K562 (cell line): ENCODE data around the gene TRNAU1AP. TPM values are rescaled to one million over a fixed set of nuclear protein-coding genes. Genes with fewer than 3 reads are reported as not detected.

Experiments
- ATAC-seq: fragments of 200-7000 bp; cut with Tn5 transposase; 3 replicates; pipeline ENCODE4 v1.9.1; 2020; ENCODE audit warnings: moderate library complexity
- BruUV-seq: library from RNA; stranded (reverse); fragments of 400-500 nt; replicated peaks from 2 replicates; lab custom pipeline; 2021; lab: Mats Ljungman, UMichigan
- CTCF ChIA-PET: fragments of 300-600 bp; formaldehyde crosslinking; extraction: SDS; loops from one replicate; lab custom pipeline; 2021; ENCODE audit warnings: low intra/inter-chr PET ratio; lab: Yijun Ruan, JAX
- POLR2A ChIA-PET: fragments of 300-600, 350-650 bp; sonication (Branson Sonifier 250); formaldehyde crosslinking; extraction: SDS; loops from one replicate; lab custom pipeline; 2021; ENCODE audit warnings: antibody characterized with exemption, inconsistent platforms; lab: Yijun Ruan, JAX
- DNase-seq, 4 experiments: peaks; one replicate each; pipeline versions ENCODE4 v3.0.0 to v3.0.0-alpha.2; 2011 to 2018; ENCODE audit warnings: low spot score in 3 of 4, mixed read lengths in 3 of 4; ENCODE audit errors: extremely low read depth in 1 of 4
- FAIRE-seq: peaks from 2 replicates; lab custom pipeline; 2011; peaks lifted over from hg19 to GRCh38; lab: Jason Lieb, UNC
- H2AFZ ChIP-seq: 2 replicates; pipeline ENCODE4 v1.6.0; 2011; ENCODE audit warnings: low read depth, low read length, control low read depth, inconsistent platforms
- H3K27ac ChIP-seq: fragments of 200-600 bp; 3 replicates; pipeline ENCODE4 v1.8.0; 2011; ENCODE audit warnings: low read depth, mild to moderate bottlenecking, control low read depth, inconsistent platforms, low read length, moderate library complexity, mixed read lengths; ENCODE audit errors: extremely low read depth
- H3K27me3 ChIP-seq, 2 experiments: fragments of 300-600 bp in 1 of 2; 2 replicates in 1 of 2; 3 replicates in 1 of 2; pipeline versions ENCODE4 v1.6.0 to v1.8.0; 2011; ENCODE audit warnings: inconsistent platforms in 2 of 2, low read length in 2 of 2, mild to moderate bottlenecking in 1 of 2, mixed read lengths in 1 of 2, moderate library complexity in 1 of 2; ENCODE audit not compliant: control insufficient read depth in 2 of 2, insufficient read depth in 2 of 2
- H3K36me3 ChIP-seq: fragments of 300-600 bp; 3 replicates; pipeline ENCODE4 v1.8.0; 2011; ENCODE audit warnings: mild to moderate bottlenecking, low read length, inconsistent platforms; ENCODE audit not compliant: control insufficient read depth, insufficient read depth
- H3K4me1 ChIP-seq, 2 experiments: fragments of 200-600 bp in 1 of 2; replicated peaks in 1 of 2; 2 replicates in 1 of 2; 3 replicates in 1 of 2; pipeline versions ENCODE4 v1.5.1 to v1.8.0; 2011; ENCODE audit warnings: inconsistent platforms in 2 of 2, low read length in 2 of 2, mild to moderate bottlenecking in 1 of 2, mixed read lengths in 1 of 2, moderate library complexity in 1 of 2; ENCODE audit not compliant: control insufficient read depth in 2 of 2, insufficient read depth in 2 of 2
- H3K4me2 ChIP-seq: 2 replicates; pipeline ENCODE4 v1.6.1; 2011; ENCODE audit warnings: low read length, control low read depth, inconsistent platforms, mixed read lengths; ENCODE audit not compliant: insufficient read depth
- H3K4me3 ChIP-seq: fragments of 200-600 bp; sonication (generic), shearing (Covaris generic); 2 replicates; pipeline ENCODE4 v1.5.1; 2016; ENCODE audit warnings: control low read depth, inconsistent platforms
- H3K79me2 ChIP-seq: fragments of 200-600 bp; 3 replicates; pipeline ENCODE4 v1.8.0; 2011; ENCODE audit warnings: low read length, inconsistent platforms; ENCODE audit not compliant: control insufficient read depth, insufficient read depth
- H3K9ac ChIP-seq, 2 experiments: 2 replicates each; pipeline versions ENCODE4 v1.6.0 to v1.6.1; 2011; ENCODE audit warnings: low read depth in 2 of 2, low read length in 2 of 2, control low read depth in 1 of 2, inconsistent platforms in 1 of 2, mild to moderate bottlenecking in 1 of 2, mixed read lengths in 1 of 2; ENCODE audit not compliant: insufficient read depth in 1 of 2
- H3K9me1 ChIP-seq: one replicate; pipeline ENCODE4 v1.6.0; 2011; ENCODE audit warnings: inconsistent platforms, mild to moderate bottlenecking, low read length, moderate library complexity; ENCODE audit not compliant: control insufficient read depth, insufficient read depth
- H3K9me3 ChIP-seq: replicated peaks from 2 replicates; pipeline ENCODE4 v1.5.1; 2011; ENCODE audit warnings: low read depth, low read length, inconsistent platforms; ENCODE audit not compliant: control insufficient read depth, insufficient read depth
- H4K20me1 ChIP-seq: replicated peaks from 2 replicates; pipeline ENCODE4 v1.6.1; 2011; ENCODE audit warnings: low read length, inconsistent platforms, mixed read lengths; ENCODE audit not compliant: control insufficient read depth, insufficient read depth
- MBD1 ChIP-seq: fragments of 250-450 bp; sonication (Bioruptor Pico); IDR thresholded peaks from 2 replicates; pipeline ENCODE4 v1.8.0; 2022; ENCODE audit warnings: inconsistent platforms
- ZBTB12 ChIP-seq: fragments of 250-450 bp; sonication (Bioruptor Pico); IDR thresholded peaks from 2 replicates; pipeline ENCODE4 v1.4.0; 2020
- ZBTB2 ChIP-seq: fragments of 450-650 bp; IDR thresholded peaks from 2 replicates; pipeline ENCODE4 v1.6.1; 2016; ENCODE audit warnings: antibody characterized with exemption
- WGBS: fragments of 100-300 bp; shearing (Covaris generic); methylation state at CpG from one replicate; pipeline ENCODE4 v1.1.6; 2016; ENCODE audit warnings: low coverage, mixed read lengths; ENCODE audit not compliant: insufficient coverage; ENCODE audit errors: missing lambda C conversion rate; 5-methylcytosine and 5-hydroxymethylcytosine counted together
- in situ Hi-C: fragments of 300-500 bp; cut with MboI; formaldehyde crosslinking; loops from 4 replicates; pipeline ENCODE4 v1.15.0; 2018; ENCODE audit warnings: inconsistent platforms, mixed read lengths
- intact Hi-C: fragments of 100-400 bp; cut with micrococcal nuclease; formaldehyde crosslinking; loops from 2 replicates; pipeline ENCODE4 v1.14.2; 2022
- polyA plus RNA-seq, 8 experiments: library from polyadenylated mRNA; depleted of rRNA in 4 of 8; stranded (reverse) in 5 of 8; unstranded in 3 of 8; fragments of >200 nt; fragmentation: Nextera tagmentation in 2 of 8; fragmentation: Illumina TruSeq in 1 of 8; extraction: Ambion mirVana in 2 of 8; extraction: Trizol in 1 of 8; gene quantifications; 2 replicates each; pipeline versions ENCODE4 v1.2.1 to v1.2.3, GENCODE V29; 2011 to 2014; ENCODE audit warnings: inconsistent platforms in 1 of 8, missing spikeins in 1 of 8
- total RNA-seq, 7 experiments: library from RNA; depleted of rRNA in 6 of 7; stranded (reverse); fragments of >200 nt in 6 of 7; fragmentation: Illumina TruSeq in 2 of 7; extraction: Trizol in 2 of 7; gene quantifications; 2 replicates each; pipeline versions ENCODE4 v1.2.1 to v1.2.3, GENCODE V29; 2011 to 2021; ENCODE audit warnings: low replicate concordance in 1 of 7

The TRNAU1AP gene
- total and polyA plus RNA-seq, 9 of the 15 experiments (the other 6 are each of a cell fraction or from before 2014, with no cell fraction given), result 34.9 to 110 (median 46.3) TPM

- H3K36me3 ChIP-seq, result peaks cover 56% of the 10 kb centered on the region; the same call in 2 of the 3 replicates
- H2AFZ ChIP-seq, result no peak overlapping the region
- no peak overlapping the region for H3K27ac ChIP-seq
- FAIRE-seq (no peak), DNase-seq (no peak), ATAC-seq (no peak)
- H3K4me3 ChIP-seq, result no peak overlapping the region
- no peaks in the 10 kb centered on the region for H4K20me1 ChIP-seq
- POLR2A ChIA-PET, result interaction anchor here (0.6 to 7.3 kb wide), 11 partner anchors 9 to 343 kb away, joined by 3 to 81 read pairs (median 3); partner anchors contain the start of genes RCC1, RNU11 and TAF12
- 65% methylated on average over 5 of the region's 5 CpGs for WGBS
- no peak overlapping the region for H3K9ac ChIP-seq
- H3K9me3 ChIP-seq, result no peaks in the 10 kb centered on the region
- in situ Hi-C loops, result loop anchor here (5.0 kb wide), 2 partner anchors 87 to 197 kb away; no protein-coding TSS in a partner anchor
- H3K9me1 ChIP-seq, result no peaks in the 10 kb centered on the region
- TF ChIP-seq MBD1 (CRISPR knock-in tag), result no peak
- no peak for TF ChIP-seq ZBTB12
- TF ChIP-seq ZBTB2, result no peak
- no peak overlapping the region for H3K4me2 ChIP-seq
- no peaks in the 10 kb centered on the region for H3K4me1 ChIP-seq
- H3K79me2 ChIP-seq, result no peaks in the 10 kb centered on the region
- intact Hi-C loops, result loop anchor here (5.0 kb wide), 3 partner anchors 52 to 512 kb away; partner anchors contain the start of gene TRNAU1AP
- no peaks in the 10 kb centered on the region for H3K27me3 ChIP-seq
- BruUV-seq, result no TSS peak
- CTCF ChIA-PET, result no interaction called here
Observed at GRCh38 chr1:28604411-28604810, 51.5 kb downstream of the TRNAU1AP start.
